Endothelial cell of umbilical vein (primary cell): ENCODE data around the gene TMEM140. TPM values are rescaled to one million over a fixed set of nuclear protein-coding genes. Genes with fewer than 3 reads are reported as not detected.

Source experiments
- BruUV-seq: library from RNA; stranded (reverse); fragments of 400-500 nt; replicated peaks from 2 replicates; lab custom pipeline; 2021; lab: Mats Ljungman, UMichigan
- CTCF ChIA-PET: fragments of 300-600, 350-600 bp; sonication (Branson Sonifier 250); formaldehyde crosslinking; loops from one replicate; lab custom pipeline; 2021; ENCODE audit warnings: antibody characterized with exemption, inconsistent platforms; lab: Charles Lee
- POLR2A ChIA-PET: fragments of 300-600, 350-600 bp; sonication (Branson Sonifier 250); formaldehyde crosslinking; loops from one replicate; lab custom pipeline; 2021; ENCODE audit warnings: antibody characterized with exemption, inconsistent platforms; lab: Charles Lee
- DNase-seq: peaks from one replicate; pipeline ENCODE4 v3.0.0-alpha.2; 2011; ENCODE audit warnings: low read depth, low spot score
- FAIRE-seq: peaks from 2 replicates; lab custom pipeline; 2011; peaks lifted over from hg19 to GRCh38; lab: Jason Lieb, UNC
- H2AFZ ChIP-seq: 2 replicates; pipeline ENCODE4 v1.6.0; 2012; ENCODE audit warnings: low read depth, low read length, control low read depth, inconsistent platforms
- H3K27ac ChIP-seq: 2 replicates; pipeline ENCODE4 v1.5.1; 2011; ENCODE audit warnings: low read depth, mild to moderate bottlenecking, control low read depth, low read length, moderate library complexity; ENCODE audit not compliant: insufficient read depth
- H3K27me3 ChIP-seq, 2 experiments: 2 replicates each; pipeline versions ENCODE4 v1.6.0 to v1.6.1; 2011; ENCODE audit warnings: low read length in 2 of 2, mixed read lengths in 1 of 2; ENCODE audit not compliant: control insufficient read depth in 2 of 2, insufficient read depth in 2 of 2
- H3K36me3 ChIP-seq, 2 experiments: 2 replicates in 1 of 2; 3 replicates in 1 of 2; pipeline ENCODE4 v1.5.1; 2011; ENCODE audit warnings: low read length in 2 of 2, mild to moderate bottlenecking in 1 of 2, moderate library complexity in 1 of 2; ENCODE audit not compliant: control insufficient read depth in 2 of 2, insufficient read depth in 2 of 2; ENCODE audit errors: extremely low read depth in 1 of 2
- H3K4me1 ChIP-seq: 3 replicates; pipeline ENCODE4 v1.5.1; 2011; ENCODE audit warnings: mild to moderate bottlenecking, low read length; ENCODE audit not compliant: control insufficient read depth, insufficient read depth; ENCODE audit errors: extremely low read depth
- H3K4me2 ChIP-seq: 2 replicates; pipeline ENCODE4 v1.6.1; 2011; ENCODE audit warnings: low read length, control low read depth, mixed read lengths; ENCODE audit not compliant: insufficient read depth
- H3K4me3 ChIP-seq, 3 experiments: fragments of 200-600 bp in 1 of 3; sonication (generic), shearing (Covaris generic) in 1 of 3; replicated peaks in 1 of 3; 2 replicates each; pipeline ENCODE4 v1.5.1; 2011 to 2016; ENCODE audit warnings: control low read depth in 3 of 3, low read length in 3 of 3, mild to moderate bottlenecking in 2 of 3, inconsistent platforms in 1 of 3, low read depth in 1 of 3, moderate library complexity in 1 of 3; ENCODE audit not compliant: insufficient read depth in 1 of 3
- H3K79me2 ChIP-seq: 2 replicates; pipeline ENCODE4 v1.6.0; 2012; ENCODE audit warnings: low read length, inconsistent platforms; ENCODE audit not compliant: control insufficient read depth, insufficient read depth
- H3K9ac ChIP-seq: replicated peaks from 2 replicates; pipeline ENCODE3; 2011; ENCODE audit warnings: low read length, control low read depth; ENCODE audit not compliant: insufficient read depth; ENCODE audit errors: extremely low read depth
- H3K9me1 ChIP-seq: replicated peaks from 3 replicates; pipeline ENCODE4 v1.6.0; 2011; ENCODE audit warnings: mild to moderate bottlenecking, low read length; ENCODE audit not compliant: control insufficient read depth, insufficient read depth; ENCODE audit errors: extremely low read depth
- H3K9me3 ChIP-seq: replicated peaks from 2 replicates; pipeline ENCODE4 v1.5.1; 2012; ENCODE audit warnings: low read length, inconsistent platforms; ENCODE audit not compliant: control insufficient read depth, insufficient read depth
- H4K20me1 ChIP-seq: replicated peaks from 2 replicates; pipeline ENCODE3; 2011; ENCODE audit warnings: mild to moderate bottlenecking, low read length; ENCODE audit not compliant: control insufficient read depth, insufficient read depth; ENCODE audit errors: extremely low read depth
- CTCF ChIP-seq, 2 donors: IDR thresholded peaks; 1 replicate in 1 of 2; 2 replicates in 1 of 2; pipeline ENCODE4 v1.5.1; 2011; ENCODE audit warnings: low read length in 2 of 2, mild to moderate bottlenecking in 2 of 2, moderate library complexity in 2 of 2, control low read depth in 1 of 2, inconsistent platforms in 1 of 2, low read depth in 1 of 2; ENCODE audit not compliant: insufficient read depth in 1 of 2; ENCODE audit errors: extremely low read depth in 1 of 2
- EZH2 ChIP-seq: IDR thresholded peaks from 2 replicates; pipeline ENCODE4 v1.6.1; 2012; ENCODE audit warnings: borderline replicate concordance, low read depth, mild to moderate bottlenecking, moderate library complexity, low read length, inconsistent platforms; ENCODE audit not compliant: severe bottlenecking
- FOS ChIP-seq: IDR thresholded peaks from 2 replicates; pipeline ENCODE4 v1.6.1; 2011; ENCODE audit warnings: mild to moderate bottlenecking, low read length, moderate library complexity, borderline replicate concordance; ENCODE audit not compliant: insufficient read depth
- GATA2 ChIP-seq: IDR thresholded peaks from 2 replicates; pipeline ENCODE4 v1.7.0; 2011; ENCODE audit warnings: low read depth, mild to moderate bottlenecking, moderate library complexity, mixed read lengths, low read length; ENCODE audit not compliant: insufficient read length, insufficient read depth
- JUN ChIP-seq: IDR thresholded peaks from 2 replicates; pipeline ENCODE4 v1.6.1; 2011; ENCODE audit warnings: borderline replicate concordance, low read depth; ENCODE audit not compliant: insufficient read length, insufficient read depth
- MYC ChIP-seq: IDR thresholded peaks from one replicate; pipeline ENCODE4 v1.6.1; 2011; ENCODE audit warnings: mild to moderate bottlenecking, low read depth, low read length
- POLR2A ChIP-seq: IDR thresholded peaks from 2 replicates; pipeline ENCODE4 v1.6.1; 2012; ENCODE audit warnings: low read depth, mild to moderate bottlenecking, control low read depth, low read length
- POLR2AphosphoS5 ChIP-seq: IDR thresholded peaks from 2 replicates; pipeline ENCODE4 v1.6.1; 2012; ENCODE audit warnings: low read depth, mild to moderate bottlenecking, control low read depth, low read length, moderate library complexity; ENCODE audit not compliant: insufficient read depth
- dilution Hi-C: fragments of 300-500 bp; cut with MboI; formaldehyde crosslinking; loops from one replicate; pipeline ENCODE4 v1.15.0; 2019; ENCODE audit warnings: low sequenced_read_pairs; ENCODE audit not compliant: extremely low pct_ligation_motif_present
- intact Hi-C: fragments of 100-400 bp; cut with micrococcal nuclease; formaldehyde crosslinking; loops from one replicate; pipeline ENCODE4 v1.10.0; 2022
- polyA plus RNA-seq, 4 experiments: library from polyadenylated mRNA; depleted of rRNA in 3 of 4; stranded (reverse) in 3 of 4; unstranded in 1 of 4; fragments of >200 nt; gene quantifications; 2 replicates each; pipeline versions ENCODE4 v1.2.1 to v1.2.3, GENCODE V29; 2011 to 2012; ENCODE audit warnings: missing spikeins in 1 of 4
- total RNA-seq: library from RNA; stranded (reverse); gene quantifications from 2 replicates; pipeline ENCODE4 v1.2.3, GENCODE V29; 2021

Gene TMEM140
- total and polyA plus RNA-seq, 2 donors (not counting 3 experiments of a cell fraction or from before 2014, with no cell fraction given), result 17.9 to 26.5 TPM

GRCh38 chr7:135151132-135151531 is 3.3 kb downstream of the TMEM140 start:
- no TSS peak for BruUV-seq
- CTCF ChIA-PET, result interaction anchor here (0.6 to 1.1 kb wide), 7 partner anchors 9 to 185 kb away, joined by 3 to 5 read pairs (median 3); partner anchors contain the start of genes AGBL3 and CYREN

More at GRCh38 chr7:135151132-135151531, 3.3 kb downstream of the TMEM140 start:
- Histone ChIP-seq H3K4me3 (no peak overlapping the region), H3K27ac (no peak overlapping the region), H3K4me1 (peaks cover 38% of the 10 kb centered on the region), H2AFZ (no peak overlapping the region), H3K27me3 (no peaks in the 10 kb centered on the region), H3K9ac (no peak overlapping the region), H4K20me1 (no peaks in the 10 kb centered on the region), H3K9me1 (no peaks in the 10 kb centered on the region), H3K9me3 (no peaks in the 10 kb centered on the region), H3K4me2 (peak overlapping the region; percentile 38), H3K79me2 (no peaks in the 10 kb centered on the region), H3K36me3 (no peaks in the 10 kb centered on the region)
- dilution Hi-C loops, result no loop called here
- TF ChIP-seq CTCF (IDR thresholded peaks at IDR 0.05; ENCODE audit: extremely low read depth in 1 of 2, insufficient read depth in 1 of 2, low read depth in 1 of 2, low read length in 2 of 2), result no peak
- TF ChIP-seq POLR2AphosphoS5, result no peak
- TF ChIP-seq EZH2, result no peak
- no peak for TF ChIP-seq POLR2A
- TF ChIP-seq GATA2, result no peak
- peak; percentile 26 for TF ChIP-seq JUN
- no peak for TF ChIP-seq MYC
- peak; percentile 36 for TF ChIP-seq FOS
- intact Hi-C loops, result loop anchor here (1.0 to 2.0 kb wide), 2 partner anchors 9 to 164 kb away; partner anchors contain the start of gene AGBL3
- peak; percentile 57 for DNase-seq
- POLR2A ChIA-PET, result no interaction called here
- no peak for FAIRE-seq
